GM23248 (cell line): ENCODE results near the gene USP38.

Experiments
- EZH2 ChIP-seq: fragments of 200-600 bp; sonication (generic); IDR thresholded peaks from 2 replicates; pipeline ENCODE4 v1.6.1; 2018; ENCODE audit warnings: antibody characterized with exemption, mild to moderate bottlenecking; ENCODE audit not compliant: insufficient read depth, poor library complexity, severe bottlenecking
- EZH2phosphoT487 ChIP-seq: fragments of 200-600 bp; sonication (generic); IDR thresholded peaks from 2 replicates; pipeline ENCODE4 v1.6.1; 2018; ENCODE audit warnings: antibody characterized with exemption, moderate library complexity, mild to moderate bottlenecking, low read depth; ENCODE audit not compliant: insufficient read depth

DNA sequence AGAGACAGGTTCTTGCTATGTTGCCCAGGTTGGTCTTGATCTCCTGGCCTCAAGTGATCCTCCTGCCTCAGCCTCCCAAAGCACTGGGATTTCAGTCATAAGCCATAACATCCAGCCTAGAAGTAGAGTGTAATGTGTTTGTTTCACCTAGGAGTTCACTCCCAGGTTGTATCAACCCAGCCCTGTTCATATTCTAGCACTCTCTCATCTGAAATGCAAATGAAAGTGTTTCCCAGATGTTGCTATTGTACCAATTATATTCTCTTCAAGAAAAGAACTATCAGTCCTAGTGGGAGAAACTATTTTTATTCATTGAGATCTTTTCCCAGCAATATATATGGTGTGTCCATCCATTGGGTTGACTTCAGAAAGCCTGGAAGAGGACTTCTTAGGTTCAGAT is 72.6 kb downstream of the USP38 start:
- TF ChIP-seq EZH2: no peak
- TF ChIP-seq EZH2phosphoT487: no peak
